Stimulated activated CD8-positive, alpha-beta memory T cell treated with anti-CD3 and anti-CD28 coated beads, Interleukin-15, amount 100 ng/mL, for 1 hour (primary cell): ENCODE data around the gene IER2.
"Not testable (repeated sequence)": the region's sequence is repeated elsewhere in the genome, so short reads cannot be mapped to it uniquely, and the experiment has no call there.

ENCODE experiments used
- DNase-seq: peaks from one replicate; pipeline ENCODE4 v3.0.0-alpha.2; 2020; ENCODE audit warnings: low read depth

Gene IER2

DNA sequence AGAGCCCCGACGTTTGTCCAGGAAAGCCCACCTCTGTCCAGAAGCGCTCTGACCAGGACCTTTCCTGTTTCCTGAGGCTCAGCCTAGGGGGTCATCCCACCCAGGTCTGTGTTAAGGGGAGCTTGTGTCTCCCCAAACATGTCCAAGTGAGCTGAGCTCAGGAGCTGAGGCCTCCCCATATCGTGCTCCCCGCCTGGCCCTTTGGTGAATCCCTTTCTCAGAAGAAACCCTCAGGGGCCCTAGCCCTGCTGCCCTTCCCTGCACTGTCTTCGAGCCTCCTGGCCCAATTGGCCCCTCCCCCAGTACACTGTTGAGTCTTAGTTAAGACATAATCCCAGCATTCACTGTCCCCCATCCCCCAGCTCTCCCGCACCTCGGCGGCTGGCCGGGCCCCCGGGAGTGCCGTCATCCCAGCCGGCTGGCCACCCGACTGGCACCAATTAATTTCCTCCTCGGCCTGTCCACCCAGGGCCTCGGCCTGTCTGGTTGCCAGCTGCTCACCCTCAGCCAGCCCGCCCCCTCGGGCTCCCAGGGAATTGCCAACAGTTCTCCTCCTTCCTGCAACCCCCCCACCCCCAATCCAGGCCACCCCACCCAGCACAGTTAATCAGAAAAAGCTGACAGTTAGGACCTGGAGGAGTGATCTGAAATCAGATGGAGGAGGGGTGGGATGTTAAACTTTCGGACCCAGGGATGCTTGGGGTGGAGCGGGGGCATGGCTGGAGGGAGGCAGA lies 13.6 kb downstream of the IER2 start:
- DNase-seq = no peak

- no peak for DNase-seq
Measured at GRCh38 chr19:13164343-13165161, 14.3 kb downstream of the IER2 start.

- no peak for DNase-seq
Measured at GRCh38 chr19:13165162-13165997, 15.2 kb downstream of the IER2 start.

- not testable (repeated sequence) for DNase-seq
Measured at GRCh38 chr19:13166151-13166550, 15.9 kb downstream of the IER2 start.

DNA sequence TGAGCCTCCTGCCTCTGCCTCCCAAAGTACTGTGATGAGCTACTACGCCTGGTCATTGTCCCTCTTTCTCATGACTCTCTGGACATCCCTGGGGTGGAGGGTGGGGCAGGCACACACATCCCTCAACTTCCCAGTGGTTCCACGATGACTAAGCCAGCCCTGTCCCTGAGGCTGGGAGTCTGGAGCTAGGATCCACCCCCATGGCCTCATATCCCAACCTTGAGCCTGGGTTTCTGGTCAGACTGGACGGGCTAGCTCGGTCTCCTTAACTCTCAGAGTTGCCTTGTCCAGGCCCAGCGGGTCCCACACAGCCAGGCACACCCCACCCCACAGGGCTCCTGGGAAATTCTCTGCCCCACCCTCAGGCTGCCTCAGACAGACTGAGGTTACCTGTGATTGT lies 19.6 kb downstream of the IER2 start:
- no peak for DNase-seq

GRCh38 chr19:13171146-13171545 lies 20.9 kb downstream of the IER2 start:
- DNase-seq = no peak

DNA sequence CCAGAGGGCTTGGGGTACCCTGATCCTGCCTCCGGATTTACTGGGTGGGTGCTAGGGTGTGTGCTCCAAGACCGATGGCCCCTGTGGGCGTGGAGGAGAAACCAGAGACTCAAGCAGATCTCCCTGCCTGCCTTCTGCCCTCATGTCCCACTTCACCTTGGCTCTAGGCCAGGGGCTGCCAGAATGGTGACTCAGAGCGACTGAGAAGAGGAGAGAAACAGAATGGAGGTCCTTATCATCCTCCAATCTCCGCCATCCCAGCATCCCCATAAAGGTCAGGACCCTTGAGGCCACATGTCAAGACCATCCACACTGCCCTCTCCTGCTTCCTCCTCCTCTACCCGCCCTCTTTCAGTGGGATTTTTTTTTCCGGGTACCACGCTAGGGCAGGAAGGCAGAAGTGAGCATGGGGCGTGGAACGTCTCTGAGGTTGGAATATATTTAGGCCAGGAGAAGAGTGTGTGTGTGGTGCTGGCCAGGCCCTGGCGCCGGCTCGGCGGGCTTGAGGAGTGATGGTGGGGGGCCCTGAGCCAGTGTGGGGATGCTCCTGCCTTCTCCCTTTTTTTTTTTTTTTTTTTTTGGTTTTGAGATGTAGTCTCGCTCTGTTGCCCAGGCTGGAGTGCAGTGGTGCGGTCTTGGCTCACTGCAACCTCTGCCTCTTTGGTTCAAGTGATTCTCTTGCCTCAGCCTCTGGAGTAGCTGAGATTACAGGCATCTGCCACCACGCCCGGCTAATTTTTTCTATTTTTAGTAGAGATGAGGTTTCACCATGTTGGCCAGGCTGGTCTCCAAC lies 22.3 kb downstream of the IER2 start:
- DNase-seq = peak; percentile 77

DNA sequence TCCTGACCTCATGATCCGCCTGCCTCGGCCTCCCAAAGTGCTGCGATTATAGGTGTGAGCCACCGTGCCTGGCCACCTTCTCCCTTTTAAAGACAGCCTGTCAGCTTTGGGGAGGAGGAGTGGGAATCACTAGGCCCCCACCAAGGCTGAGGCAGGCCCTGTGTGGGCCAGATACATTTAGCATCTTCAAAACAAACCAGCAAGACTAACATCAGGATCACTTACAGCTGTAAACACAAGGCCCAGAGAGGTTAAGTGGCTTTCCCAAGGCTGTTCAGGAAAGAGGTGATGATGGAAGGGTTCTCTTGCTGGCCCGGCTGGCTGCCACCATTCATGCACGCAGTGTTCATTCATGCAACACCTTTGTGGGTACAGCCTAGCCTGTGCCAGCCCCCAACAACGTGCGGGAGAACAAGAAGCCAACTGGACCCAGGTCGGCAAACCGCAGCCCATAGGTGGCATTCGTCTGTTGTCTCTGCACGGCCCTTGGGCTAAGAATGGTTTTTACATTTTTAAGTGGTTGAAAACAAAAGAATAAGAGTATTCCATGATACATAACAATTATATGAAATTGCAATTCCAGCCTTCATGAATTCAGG lies 23.0 kb downstream of the IER2 start:
- DNase-seq = no peak

GRCh38 chr19:13176345-13176744 lies 26.1 kb downstream of the IER2 start:
- DNase-seq = no peak

GRCh38 chr19:13177584-13177983 lies 27.4 kb downstream of the IER2 start:
- not testable (repeated sequence) for DNase-seq

DNA sequence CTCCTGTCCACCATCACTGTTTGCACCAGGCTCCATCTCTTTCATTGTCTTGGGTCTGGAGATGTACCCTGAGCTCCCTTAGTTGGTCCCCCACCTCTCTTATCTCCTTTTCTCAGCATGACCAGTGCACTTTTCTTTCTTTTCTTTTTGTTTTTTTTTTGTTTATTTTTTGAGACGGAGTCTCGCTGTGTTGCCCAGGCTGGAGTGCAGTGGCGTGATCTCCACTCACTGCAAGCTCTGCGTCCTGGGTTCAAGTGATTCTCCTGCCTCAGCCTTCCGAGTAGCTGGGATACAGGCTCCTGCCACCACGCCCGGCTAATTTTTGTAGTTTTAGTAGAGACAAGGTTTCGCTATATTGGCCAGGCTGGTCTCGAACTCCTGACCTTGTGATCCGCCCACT lies 28.1 kb downstream of the IER2 start:
- DNase-seq = not testable (repeated sequence)

DNA sequence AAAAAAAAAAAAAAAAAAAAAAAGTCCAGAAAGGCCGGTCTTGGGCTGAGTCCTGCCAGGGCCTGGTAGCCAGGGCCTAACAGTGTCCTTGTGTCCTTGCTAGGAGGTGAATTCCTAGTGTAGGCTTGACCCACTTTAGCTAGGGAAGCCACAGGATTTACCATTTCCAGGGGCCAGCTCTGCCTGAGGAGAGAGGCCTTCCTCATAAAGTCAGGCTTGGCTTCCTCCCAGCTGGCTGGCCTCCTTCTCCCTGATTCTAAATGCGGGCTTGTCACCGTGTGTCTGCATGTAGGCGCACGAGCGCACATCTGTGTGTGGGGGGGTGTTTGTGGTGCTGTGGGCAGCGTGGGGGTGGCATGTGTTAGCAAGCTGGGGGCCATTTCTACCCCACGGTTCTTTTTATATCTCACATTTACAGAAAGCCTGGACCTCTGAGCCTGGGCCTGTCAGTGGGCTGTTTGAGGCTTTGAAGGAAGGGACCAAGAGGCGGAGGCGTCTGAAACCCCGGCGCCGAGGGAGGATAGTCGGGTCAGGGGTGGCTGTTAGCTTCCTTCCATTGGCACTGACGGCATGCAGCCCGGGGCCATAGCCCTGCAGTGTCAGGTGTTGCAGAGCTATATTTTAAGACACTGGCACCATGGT lies 31.7 kb downstream of the IER2 start:
- DNase-seq = no peak

DNA sequence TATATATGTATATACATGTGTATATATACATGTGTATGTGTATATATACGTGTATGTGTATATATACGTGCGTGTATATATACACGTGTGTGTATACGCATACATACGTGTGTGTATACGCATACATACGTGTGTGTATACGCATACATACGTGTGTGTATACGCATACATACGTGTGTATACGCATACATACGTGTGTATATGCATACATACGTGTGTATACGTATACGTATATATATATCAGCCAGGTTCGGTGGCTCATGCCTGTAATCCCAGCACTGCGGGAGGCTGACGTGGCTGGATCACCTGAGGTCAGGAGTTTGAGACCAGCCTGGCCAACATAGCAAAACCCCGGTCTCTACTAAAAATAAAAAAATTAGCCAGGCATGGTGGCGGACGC lies 34.7 kb downstream of the IER2 start:
- DNase-seq = not testable (repeated sequence)

DNA sequence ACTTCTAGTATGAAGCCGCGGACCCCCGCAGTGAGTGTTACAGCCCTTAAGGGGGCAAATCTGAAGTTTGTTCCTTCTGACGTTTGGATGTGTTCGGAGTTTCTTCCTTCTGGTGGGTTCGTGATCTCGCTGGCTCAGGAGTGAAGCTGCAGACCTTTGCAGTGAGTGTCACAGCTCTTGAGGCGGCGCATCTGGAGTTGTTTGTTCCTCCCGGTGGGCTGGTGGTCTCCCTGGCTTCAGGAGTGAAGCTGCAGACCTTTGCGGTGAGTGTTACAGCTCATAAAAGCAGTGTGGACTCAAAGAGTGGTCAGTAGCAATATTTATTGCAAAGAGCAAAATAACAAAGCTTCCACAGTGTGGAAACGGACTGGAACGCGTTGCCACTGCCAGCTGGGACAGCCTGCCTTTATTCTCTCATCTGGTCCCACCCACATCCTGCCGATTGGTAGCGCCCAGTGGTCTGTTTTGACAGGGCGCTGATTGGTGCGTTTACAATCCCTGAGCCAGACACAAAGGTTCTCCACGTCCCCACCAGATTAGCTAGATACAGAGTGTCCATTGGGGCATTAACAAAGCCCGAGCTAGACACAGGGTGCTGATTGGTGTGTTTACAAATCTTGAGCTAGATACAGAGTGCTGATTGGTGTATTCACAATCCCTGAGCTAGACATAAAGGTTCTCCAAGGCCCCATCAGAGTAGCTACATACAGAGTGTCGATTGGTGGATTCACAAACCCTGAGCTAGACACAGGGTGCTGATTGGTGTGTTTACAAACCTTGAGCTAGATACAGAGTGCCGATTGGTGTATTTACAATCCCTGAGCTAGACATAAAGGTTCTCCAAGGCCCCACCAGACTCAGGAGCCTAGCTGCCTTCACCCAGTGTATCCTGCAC lies 35.8 kb downstream of the IER2 start:
- not testable (repeated sequence) for DNase-seq

- not testable (repeated sequence) for DNase-seq
Measured at GRCh38 chr19:13186688-13187087, 36.5 kb downstream of the IER2 start.

GRCh38 chr19:13187419-13187818 lies 37.2 kb downstream of the IER2 start:
- no peak for DNase-seq

- no peak for DNase-seq
Measured at GRCh38 chr19:13189600-13189999, 39.4 kb downstream of the IER2 start.

- DNase-seq = no peak
Measured at GRCh38 chr19:13190781-13191540, 40.8 kb downstream of the IER2 start.

- DNase-seq = peak; percentile 31
Measured at GRCh38 chr19:13195678-13196077, 45.5 kb downstream of the IER2 start.
